NCI-H146 treated with DMSO at 0.1 percent for 48 hours (cell line): ENCODE data around the gene APBB2.

Experiments
- DNase-seq: peaks from one replicate; lab custom pipeline; 2025; ENCODE audit not compliant: unreplicated experiment; lab: John Stamatoyannopoulos, UW

Gene APBB2

DNA sequence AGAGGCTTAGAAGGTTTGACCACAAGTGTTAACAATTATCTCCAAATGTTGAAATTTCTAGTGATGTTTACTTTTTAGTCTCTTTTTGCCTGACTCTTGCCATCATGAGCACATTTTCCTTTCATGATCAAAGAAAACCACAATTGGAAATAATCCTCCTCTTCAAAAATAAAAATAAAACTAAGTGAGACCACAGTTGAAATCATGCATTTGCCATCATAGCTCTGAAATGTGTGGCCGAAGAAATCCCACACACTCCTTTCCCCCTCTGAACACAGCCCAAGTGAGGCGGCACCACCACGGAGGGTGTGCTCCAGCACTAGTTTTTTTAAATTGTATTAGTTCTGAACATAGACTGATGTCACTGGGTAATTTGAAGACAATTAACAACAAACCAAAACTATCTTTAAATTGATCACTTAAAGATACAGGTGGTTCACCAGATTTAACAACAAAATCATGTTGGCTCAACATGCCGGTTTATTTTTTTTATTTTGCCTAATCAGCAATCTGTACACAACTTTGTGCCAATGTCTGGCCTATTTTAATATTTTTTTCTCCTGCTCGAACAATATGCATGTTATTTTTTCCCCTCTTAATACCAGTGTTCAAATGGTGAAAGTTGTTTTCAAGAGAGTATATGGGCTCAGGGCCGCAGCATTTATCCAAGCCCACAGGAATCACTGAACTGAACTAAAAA, 17.6 kb downstream of the APBB2 start:
- no peak for DNase-seq

DNA sequence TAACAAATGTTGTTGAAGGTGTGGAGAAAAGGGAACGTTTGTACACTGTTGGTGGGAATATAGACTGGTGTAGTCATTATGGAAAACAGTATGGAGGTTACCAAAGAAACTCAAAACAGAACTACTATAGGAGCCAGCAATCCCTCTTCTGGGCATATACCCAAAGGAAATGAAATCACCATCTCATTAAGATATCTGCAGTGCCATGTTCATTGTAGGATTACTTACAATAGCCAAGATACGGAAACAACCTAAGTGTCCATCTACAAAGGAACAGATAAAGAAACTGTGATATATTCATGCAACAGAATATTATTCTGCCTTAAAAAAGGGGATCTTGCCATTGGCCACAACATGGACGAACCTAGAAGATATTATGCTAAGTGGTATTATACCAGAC, 22.2 kb downstream of the APBB2 start:
- no peak for DNase-seq

DNA sequence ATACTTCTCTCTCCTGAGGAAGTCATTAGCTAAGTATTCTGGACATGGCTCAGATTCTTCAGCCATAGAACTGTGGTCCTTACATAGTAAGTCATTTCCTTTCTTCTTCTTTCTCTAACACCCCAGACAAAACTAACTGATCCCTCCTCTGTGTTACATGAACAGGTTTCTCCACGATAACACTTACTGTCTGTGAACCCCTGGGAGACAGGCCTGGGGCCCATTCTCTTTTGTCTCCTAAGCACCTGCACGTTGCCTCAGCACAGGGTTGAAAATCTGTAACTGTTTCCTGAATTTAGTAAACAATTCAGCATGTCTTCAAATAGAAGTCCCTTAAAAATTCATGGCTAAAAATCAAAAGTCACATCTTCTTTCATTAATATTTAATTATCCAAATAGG, 24.7 kb downstream of the APBB2 start:
- peak; percentile 20 for DNase-seq

DNA sequence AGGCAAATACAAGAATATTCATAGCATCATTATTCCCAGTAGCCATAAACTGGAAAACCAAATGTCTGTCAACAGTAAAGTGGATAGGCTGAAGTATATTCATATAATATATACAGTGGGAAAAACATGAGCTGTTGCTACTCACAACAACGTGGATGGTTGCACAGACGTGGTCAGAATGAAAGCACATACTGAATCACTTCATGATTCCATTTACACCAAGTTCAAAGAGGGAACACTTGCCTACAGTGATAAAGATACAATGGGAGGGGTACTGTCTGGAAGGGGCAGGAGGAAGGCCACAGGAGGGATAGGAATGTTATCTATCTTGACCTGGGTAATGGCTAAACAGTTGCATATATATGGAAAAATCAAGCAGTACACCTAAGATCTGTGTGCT, 25.3 kb downstream of the APBB2 start:
- DNase-seq = no peak

DNA sequence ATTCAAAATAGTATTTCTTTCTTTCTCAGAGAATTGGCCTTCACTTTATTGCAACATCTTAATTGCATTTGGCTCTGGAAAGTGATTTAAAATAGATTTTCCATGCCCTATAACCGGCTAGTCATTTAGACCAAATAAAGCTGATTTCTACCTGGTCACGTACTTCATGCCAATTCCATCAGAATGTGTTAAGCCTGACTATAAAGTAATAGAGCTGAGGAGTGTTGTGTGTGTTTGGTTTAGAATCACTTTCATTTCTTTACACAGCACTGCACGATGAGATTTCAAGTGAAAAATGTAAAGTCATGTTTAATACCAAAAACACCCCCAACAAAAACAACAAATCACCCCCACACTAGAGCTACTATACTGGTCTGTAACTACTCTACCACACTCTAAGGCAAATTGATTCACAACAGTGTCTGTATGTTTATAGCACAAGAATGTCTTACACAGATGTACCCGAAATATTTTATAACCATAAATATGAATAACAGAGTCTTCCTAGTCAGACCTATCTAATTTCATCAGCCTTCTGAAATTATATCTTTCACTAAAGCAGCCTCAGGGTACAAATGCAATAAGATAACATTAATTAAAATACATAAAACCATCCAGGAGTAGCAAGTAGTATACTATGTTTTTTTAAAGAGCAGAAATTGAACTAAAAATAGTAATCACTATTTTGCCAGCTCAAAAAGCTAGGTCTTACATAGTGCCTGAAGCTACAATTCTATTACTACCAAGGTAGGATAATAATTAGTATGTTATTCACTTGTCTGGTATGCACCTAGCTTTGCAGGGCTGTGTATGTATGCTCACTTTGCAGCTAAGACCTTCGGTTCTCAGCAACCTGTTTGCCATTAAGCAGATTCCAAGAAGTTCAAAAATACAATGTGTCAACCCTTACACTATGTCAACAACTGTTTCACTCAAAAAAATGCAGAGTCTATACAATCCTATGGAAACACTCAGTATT, 28.4 kb downstream of the APBB2 start:
- no peak for DNase-seq

DNA sequence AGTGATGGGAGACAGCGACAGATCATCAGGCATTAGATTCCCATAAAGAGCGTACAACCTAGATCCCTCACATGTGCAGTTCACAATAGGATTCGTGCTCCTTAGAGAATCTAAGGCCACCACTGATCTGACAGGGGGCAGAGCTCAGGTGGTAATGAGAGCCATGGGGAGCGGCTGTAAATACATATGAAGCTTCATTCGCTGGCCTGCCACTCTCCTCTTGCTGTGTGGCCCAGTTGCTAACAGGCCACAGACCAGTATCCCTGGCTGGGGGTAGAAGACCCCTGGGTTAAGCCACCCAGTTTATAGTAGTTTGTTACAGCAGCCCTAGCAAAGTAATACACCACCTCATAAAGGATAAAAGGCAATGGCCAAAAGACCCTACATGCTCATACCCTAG, 30.3 kb downstream of the APBB2 start:
- no peak for DNase-seq

DNA sequence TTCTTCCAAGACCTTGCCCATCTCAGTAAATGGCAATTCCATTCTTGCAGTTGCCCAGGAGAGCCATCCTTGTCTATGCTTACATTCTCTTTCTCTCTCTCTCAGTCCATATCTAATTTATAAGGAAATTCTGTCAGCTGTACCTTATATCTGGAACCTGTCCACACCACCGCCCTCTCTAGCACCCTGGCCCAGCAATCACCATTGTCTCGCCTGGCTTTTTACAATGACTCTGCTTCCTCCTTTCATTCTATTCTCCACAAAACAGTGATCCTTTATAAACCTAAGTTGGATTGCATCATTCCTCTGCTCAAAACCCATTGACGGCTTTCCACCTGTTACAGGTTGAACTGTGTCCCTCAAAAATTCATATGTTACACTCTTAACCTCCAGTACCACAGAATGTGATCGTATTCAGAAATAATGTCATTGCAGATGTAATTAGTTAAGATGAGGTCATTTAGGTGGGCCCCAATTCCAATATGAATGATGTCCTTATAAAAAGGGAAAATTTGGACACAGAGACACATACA, 31.3 kb downstream of the APBB2 start:
- no peak for DNase-seq

DNA sequence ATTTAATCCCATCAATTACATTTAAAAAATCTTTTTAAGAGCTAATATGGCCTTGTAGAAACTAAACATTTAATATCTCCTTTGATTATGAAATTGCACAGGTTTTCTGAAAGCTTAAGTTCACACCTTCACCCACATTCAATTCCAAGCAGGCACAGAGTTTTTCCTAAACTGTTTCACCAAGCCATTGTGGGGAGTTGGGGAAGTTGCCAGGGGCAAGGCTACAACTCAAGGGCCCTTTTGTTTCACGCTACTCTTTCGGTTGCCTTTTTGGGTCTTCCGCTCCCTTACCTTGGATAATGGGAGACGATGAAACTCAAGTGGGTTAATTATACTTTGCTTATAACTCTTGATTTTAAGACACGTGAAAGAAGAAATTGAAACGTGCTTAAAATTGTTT, 33.3 kb downstream of the APBB2 start:
- DNase-seq = no peak

DNA sequence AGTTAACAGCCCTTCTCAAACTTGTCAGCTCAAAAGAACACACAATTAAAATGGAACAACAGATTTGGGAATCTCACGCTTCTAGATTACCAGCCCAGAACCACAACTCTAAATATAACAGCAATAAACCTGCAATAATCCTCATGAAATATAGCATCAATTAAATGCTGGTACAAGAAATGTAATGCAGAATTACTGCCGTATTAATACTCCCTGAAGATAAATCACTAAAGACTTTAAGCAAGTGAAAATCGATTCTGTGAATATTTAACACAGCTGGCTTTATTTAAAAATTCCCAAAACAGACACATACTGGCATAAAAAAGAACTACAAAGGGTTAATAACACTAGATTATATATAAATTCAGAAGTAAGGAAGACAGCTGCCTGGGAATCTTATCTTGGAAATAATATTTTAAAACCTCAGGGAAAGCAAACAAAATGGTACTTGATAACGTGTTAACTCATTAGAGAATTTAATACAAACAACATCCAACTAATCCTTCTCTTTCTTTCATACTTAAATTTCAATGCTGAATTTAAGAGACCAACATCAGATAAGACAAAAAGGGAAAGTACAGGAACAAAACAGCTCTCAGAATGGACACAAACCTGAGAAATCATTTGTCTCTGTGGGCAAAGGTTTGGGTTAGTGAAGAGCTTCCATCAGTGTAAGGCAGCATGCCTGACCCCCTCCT, 34.7 kb downstream of the APBB2 start:
- no peak for DNase-seq

DNA sequence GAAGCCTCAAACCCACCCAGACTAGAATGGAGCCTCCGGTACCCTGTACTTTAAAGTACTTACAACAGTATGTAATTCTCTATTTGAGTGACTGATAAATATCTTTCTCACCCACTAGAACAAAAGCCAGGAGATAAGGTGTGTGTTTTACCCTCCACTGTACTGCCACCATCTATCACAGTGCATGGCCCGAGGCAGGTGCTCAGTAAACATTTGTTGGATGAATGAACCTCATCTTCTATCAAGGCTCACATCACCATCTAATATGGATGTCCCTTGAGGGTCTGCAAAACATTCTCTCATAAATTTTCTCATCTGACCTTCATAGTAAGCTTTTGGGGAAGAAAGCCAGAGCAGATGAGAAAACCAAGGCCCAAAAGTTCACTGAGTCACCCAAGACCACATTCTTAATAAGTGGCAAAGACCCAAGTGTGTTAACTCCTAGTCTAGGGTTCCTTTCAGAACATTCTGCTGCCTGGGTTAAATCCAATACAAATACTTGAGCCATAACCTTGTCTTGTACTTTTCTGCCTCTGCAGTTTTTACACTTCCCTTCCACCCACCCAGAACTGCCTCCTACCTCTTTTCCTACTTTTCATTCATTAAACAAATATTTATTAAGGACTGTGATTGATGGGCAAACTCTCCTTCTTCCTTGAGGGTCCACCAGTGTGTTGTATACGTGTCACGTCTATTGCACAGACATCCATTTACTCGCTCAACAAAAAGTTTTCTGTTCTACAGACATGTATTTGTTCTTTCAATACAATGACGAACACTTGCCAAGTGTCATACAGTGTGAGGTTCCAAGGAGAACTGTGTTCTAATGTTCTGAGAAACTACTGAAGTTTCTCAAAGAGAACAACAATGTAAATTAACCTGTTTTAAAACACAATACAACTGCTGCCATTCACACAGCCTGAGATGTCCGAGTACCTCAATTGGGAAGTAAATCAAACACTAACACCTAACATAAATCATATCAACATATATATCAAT, 35.7 kb downstream of the APBB2 start:
- peak; percentile 85 for DNase-seq

DNA sequence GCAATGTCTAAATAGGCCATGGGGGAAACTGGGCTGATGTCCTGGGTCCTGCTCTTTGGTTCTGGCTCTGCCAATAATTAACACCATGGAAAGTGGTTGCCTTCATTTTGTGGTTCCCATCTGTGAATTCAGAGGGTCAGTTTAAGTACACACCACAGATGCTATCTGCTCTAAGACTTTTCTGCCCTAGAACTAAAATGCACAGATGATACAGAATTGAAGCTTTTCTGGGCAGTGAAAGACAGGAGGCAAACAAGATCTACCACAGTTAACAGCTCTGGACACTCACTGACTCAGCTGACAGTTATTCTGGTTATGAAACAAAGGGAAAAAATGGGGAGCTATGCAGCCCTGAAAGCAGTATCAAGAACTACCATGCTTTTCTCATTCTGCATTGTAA, 37.3 kb downstream of the APBB2 start:
- DNase-seq = no peak

DNA sequence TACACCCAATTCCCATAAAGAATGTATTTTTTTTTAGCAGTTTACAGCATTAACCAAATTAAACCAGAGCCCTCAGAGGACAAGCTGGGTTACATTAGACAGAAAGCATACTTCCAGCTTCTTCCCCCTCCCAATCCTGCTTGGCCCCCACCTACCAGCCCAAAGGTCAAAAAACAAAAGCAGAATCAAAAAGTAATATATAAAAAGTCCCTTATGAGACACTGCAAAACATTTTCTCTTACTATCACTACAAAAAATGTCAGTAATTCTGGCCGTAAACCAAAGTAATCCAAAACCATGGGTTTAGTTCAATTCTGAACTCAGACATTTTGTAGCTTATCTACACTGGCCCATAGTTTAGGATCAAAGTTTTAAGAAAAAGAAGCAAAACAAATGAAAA, 38.0 kb downstream of the APBB2 start:
- DNase-seq = no peak

DNA sequence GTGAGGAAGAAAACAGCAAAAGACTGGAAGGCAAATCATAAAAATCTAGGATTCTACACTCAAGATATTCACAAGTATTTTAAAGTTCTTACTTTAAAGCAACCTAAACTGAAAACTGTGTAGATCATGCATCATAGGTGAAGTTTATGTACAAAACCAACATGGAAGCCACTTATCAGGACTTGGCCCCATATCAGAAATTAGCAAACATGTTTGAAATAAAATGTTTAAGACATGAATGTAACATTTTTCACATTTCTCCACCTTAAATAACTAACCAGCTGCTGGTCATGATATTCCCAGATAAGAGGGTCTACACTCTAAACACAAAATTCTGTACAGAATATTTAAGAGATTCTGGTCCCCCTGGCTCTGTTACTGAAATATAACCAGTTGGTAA, 38.5 kb downstream of the APBB2 start:
- no peak for DNase-seq

DNA sequence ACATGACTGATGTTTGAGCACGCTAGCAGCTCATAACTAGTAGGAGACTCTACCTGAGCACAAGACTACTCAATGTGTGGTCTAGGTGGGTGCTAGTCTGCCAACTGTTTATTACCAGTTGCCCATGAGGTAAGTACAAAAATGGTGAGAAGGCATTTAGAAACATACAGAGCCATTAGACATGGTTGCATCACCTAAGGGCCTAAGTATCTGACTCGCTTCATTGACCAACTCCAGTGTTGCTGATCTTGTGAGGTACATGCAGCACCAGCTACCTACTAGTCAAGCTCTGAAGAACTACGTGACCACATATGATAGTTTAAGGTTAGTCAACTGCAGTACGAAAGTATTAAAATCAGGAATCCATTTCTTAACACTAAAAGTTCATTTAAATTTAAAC, 39.9 kb downstream of the APBB2 start:
- no peak for DNase-seq

DNA sequence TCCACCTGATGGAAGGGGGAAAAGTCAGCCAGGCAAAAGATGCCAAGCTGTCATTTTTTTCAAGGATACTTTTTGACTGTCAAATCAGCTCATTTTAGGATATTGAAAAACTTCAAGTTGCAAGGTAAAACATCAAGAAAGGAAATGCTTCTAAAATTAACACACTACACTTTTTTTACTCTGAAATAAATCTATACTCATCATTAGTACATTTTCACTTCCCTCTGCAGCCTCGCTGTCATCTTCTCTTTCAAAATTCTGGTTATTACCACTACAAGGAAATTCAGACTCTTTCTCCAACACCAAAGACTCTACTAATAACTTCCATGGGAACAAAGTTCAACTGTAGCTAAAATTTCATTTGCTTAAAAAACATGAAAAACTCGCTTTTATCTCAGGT, 41.6 kb downstream of the APBB2 start:
- no peak for DNase-seq

DNA sequence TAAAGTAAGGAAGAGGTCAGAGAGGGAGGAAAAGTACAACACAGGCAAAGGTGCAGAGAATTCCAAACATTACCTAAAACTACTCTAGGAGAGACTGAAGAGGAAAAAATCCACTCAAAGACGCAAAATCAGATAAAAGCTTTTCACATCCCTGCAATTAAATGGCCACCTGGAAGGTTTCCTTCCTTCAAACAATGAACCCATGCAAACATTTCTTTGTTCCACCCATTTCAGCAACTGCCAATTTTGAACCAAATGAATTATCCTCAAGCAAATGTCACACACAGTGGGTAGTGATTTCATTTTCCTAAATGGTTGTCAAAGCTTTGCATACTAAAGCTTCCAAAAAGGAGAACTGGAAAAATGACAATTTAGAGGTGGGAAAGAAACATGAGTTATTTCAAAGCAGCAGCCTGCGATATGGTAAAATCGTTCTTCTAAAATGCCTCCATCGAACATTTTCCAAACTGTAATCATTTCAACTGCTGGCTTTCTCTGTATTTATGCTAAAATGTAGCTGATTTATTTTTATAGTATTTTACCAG, 45.0 kb downstream of the APBB2 start:
- peak; percentile 96 for DNase-seq

DNA sequence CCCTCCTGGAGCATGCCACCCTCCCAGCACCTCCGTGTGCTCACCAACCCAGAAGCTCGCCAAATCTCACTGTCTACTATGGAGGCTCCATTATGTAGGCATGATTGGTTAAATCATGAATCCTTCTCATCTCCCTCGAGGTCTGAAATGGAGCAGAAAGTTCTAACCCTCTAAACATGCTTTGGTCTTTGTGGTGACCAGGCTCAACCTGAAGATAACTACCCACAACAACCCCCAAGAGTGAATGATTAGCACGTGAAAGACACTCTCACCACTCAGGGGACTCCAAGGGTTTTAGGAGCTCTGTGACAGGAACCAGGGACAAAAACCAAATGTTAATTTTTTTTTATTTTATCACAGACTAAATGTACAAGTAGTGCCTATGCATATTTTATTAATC, 47.2 kb downstream of the APBB2 start:
- no peak for DNase-seq

DNA sequence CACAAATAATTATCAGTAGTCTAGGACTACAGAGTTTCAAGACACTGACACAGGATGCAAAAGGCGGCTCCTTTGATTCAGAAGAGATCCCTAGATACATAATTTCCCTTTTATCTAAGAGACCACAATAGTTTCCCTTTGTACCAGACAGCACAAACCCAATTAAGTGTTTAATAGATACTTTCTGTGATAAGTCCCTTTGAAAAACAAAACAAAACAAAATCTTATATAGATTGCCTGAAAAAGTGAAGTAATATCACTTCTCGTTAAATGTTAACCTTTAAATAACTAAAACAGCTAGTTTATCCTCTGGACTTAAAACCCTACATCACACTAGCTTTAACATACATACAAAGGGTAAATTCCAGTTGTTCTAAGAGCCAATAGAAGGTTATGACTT, 49.9 kb downstream of the APBB2 start:
- no peak for DNase-seq

DNA sequence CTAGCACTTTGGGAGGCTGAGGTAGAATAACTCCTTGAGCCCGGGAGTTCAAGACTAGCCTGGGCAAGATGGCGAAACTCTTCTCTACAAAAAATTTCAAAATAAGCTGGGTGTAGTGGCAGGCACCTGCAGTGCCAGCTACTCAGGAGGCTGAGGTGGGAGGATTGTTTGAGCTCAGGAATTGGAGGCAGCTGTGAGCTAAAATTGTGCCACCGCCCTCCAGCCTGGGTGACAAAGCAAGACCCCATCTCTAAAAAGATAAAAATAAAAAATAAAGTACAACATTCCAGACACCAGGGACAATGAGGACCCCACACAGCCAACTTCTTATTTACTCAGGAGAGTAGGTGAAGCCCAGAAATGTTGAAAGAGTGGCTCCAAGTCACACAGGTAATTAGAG, 53.0 kb downstream of the APBB2 start:
- no peak for DNase-seq

DNA sequence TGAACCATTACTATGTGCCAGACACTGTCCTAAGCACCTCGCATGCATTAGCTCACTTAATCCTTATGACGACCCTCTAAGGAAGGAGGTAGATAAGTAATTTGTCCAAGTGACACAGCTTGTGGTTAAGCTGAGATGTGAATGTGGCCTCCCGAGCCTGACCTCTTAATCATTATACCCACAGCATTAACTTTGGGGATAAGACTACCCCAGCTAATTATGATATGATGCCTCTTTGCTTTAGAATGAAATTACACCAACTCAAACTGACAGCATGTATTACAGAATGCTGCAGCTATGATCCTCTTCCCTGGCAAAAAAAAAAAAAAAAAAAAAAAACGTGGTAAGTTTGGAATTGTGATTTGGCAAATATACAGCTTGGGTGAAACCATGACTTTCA, 53.5 kb downstream of the APBB2 start:
- DNase-seq = no peak
